ENCODE measurements around the gene PLEKHN1. TPM values are rescaled to one million over a fixed set of nuclear protein-coding genes. Genes with fewer than 3 reads are reported as not detected.
"Not testable (repeated sequence)": the region's sequence is repeated elsewhere in the genome, so short reads cannot be mapped to it uniquely, and the experiment has no call there.

The PLEKHN1 gene
- total and polyA plus RNA-seq, 3 experiments from 2014 or later, result 0.49 to 3.5 (median 2.7) TPM

DNA sequence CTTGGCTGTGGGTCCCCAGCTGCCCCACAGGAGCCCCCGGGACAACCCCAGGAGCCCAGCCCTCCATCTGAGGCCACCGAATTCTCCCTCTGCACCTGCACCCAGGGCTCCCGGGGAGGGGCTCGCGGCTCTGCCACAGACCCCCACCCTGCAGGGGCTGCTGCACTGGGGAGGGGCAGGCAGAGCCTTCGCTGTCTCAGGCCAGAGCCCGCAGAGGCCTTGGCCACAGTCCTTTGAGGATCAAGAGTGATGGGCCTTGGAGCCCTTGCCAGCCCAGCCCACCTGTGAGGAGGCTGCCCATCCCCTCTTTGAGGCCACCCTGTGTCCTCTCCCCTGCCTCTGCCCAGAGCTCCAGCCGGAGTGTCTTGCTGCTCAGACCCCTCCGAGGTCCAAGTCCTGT lies 9.1 kb downstream of the PLEKHN1 start:
- Mint-ChIP-seq H3K27ac (peak overlapping the region in 2 of 8 donors; percentile 22 to 87), H3K27me3 (peaks cover 7 to 21% of the 10 kb centered on the region in 2 donors), H3K4me3 (peak overlapping the region in 2 of 7 donors; percentile 37 to 60), H3K36me3 (no peaks in the 10 kb centered on the region), H3K9me3 (no peaks in the 10 kb centered on the region), H3K4me1 (peaks cover 0 to 10% (median 6%) of the 10 kb centered on the region in 3 donors)
- Histone ChIP-seq H3K27ac (ENCODE audit: low read depth, low read length) (no peak overlapping the region), H3K4me3 (ENCODE audit: low read length) (no peak overlapping the region), H3K4me1 (ENCODE audit: insufficient read depth, low read length) (peaks cover 4% of the 10 kb centered on the region), H3K27me3 (ENCODE audit: insufficient read depth, low read length, poor library complexity, severe bottlenecking) (peaks cover 6% of the 10 kb centered on the region), H3K36me3 (ENCODE audit: insufficient read depth, low read length) (no peaks in the 10 kb centered on the region), H3K9me3 (ENCODE audit: low read length) (no peaks in the 10 kb centered on the region)
- peak in 1 of 5 donors; percentile 41 for DNase-seq
- CTCF ChIA-PET, result interaction anchor here (1.2 to 2.3 kb wide), 4 partner anchors 8 to 70 kb away, joined by 3 to 13 read pairs (median 4); partner anchors contain the start of gene PLEKHN1
- POLR2A ChIA-PET, result no interaction called here

DNA sequence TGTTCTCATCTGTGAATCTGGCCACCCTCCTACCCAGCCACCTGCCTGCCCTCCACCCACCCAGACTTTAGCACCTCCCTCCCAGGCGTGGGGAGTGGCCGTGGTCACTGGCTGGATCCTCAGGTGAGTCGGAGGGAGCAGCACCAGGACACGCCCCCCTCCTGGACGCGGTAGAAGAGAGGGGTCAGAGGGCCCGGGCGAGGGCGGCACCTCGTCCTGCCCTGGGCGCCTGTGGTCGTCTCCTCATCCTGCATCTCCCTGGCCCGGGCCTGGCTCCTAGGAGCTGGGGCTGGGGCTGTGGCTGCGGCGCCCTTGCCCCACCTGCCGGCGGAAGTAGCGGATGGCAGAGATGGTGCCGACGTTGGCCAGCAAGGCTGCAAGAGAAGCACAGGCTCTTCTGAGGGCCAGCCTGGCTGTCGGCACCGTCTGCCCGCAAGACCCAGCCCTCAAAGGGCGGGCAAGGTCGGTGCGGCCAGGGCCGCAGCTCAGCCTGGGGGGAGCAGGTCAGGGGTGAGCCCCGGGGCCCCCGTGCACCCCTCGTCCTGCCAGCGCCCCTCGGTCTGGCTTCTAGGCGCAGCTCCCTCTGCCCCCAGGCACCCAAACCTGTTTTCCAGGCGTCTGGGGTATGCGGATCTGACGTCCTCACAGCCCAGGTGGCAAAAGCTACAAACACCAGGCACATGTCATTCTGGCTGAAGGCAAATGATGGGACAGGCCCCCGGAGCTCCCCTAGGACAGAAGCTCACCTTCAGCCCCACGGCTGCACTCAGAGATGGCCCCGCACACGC lies 9.8 kb downstream of the PLEKHN1 start:
- POLR2A ChIA-PET, result no interaction called here
- Histone ChIP-seq H3K4me1 (ENCODE audit: insufficient read depth, low read length) (peaks cover 4% of the 10 kb centered on the region), H3K27me3 (ENCODE audit: insufficient read depth, low read length, poor library complexity, severe bottlenecking) (peaks cover 6% of the 10 kb centered on the region), H3K9me3 (ENCODE audit: low read length) (no peaks in the 10 kb centered on the region), H3K36me3 (ENCODE audit: insufficient read depth, low read length) (no peaks in the 10 kb centered on the region), H3K27ac (ENCODE audit: low read depth, low read length) (no peak overlapping the region), H3K4me3 (ENCODE audit: low read length) (peak overlapping the region; percentile 43)
- Mint-ChIP-seq H3K4me1 (peaks cover 0 to 10% (median 6%) of the 10 kb centered on the region in 3 donors), H3K27ac (peak overlapping the region in 2 of 8 donors; percentile 22 to 87), H3K36me3 (no peaks in the 10 kb centered on the region), H3K27me3 (peaks cover 7 to 22% of the 10 kb centered on the region in 2 donors), H3K9me3 (no peaks in the 10 kb centered on the region), H3K4me3 (peak overlapping the region in 4 of 7 donors; percentile 6 to 60 (median 48))
- CTCF ChIA-PET, result interaction anchor here (0.7 to 2.3 kb wide), 6 partner anchors 9 to 78 kb away, joined by 3 to 13 read pairs (median 3); partner anchors contain the start of gene PLEKHN1
- DNase-seq, result peak in 4 of 5 donors; percentile 46 to 62 (median 52)

- H3K4me1 Mint-ChIP-seq; H3K36me3 ChIP-seq (ENCODE audit: insufficient read depth, low read length); H3K9me3 Mint-ChIP-seq; H3K4me1 ChIP-seq (ENCODE audit: insufficient read depth, low read length); H3K9me3 ChIP-seq (ENCODE audit: low read length); H3K4me3 ChIP-seq (ENCODE audit: low read length); H3K27me3 ChIP-seq (ENCODE audit: insufficient read depth, low read length, poor library complexity, severe bottlenecking); DNase-seq; H3K36me3 Mint-ChIP-seq; POLR2A ChIA-PET; H3K27ac Mint-ChIP-seq; H3K4me3 Mint-ChIP-seq; H3K27ac ChIP-seq (ENCODE audit: low read depth, low read length): not testable (repeated sequence)
- peaks cover 7 to 25% of the 10 kb centered on the region in 2 donors for H3K27me3 Mint-ChIP-seq
- CTCF ChIA-PET, result interaction anchor here (0.7 to 2.3 kb wide), 5 partner anchors 10 to 79 kb away, joined by 3 to 13 read pairs (median 3); partner anchors contain the start of gene PLEKHN1
Observed at GRCh38 chr1:976791-977190, 10.5 kb downstream of the PLEKHN1 start.

GRCh38 chr1:978069-978834 lies 12.0 kb downstream of the PLEKHN1 start:
- Mint-ChIP-seq H3K4me3 (peak overlapping the region in 2 of 7 donors; percentile 46 to 52), H3K27ac (peak overlapping the region in 1 of 8 donors; percentile 22), H3K9me3 (no peaks in the 10 kb centered on the region), H3K36me3 (no peaks in the 10 kb centered on the region), H3K4me1 (peaks cover 0 to 10% (median 6%) of the 10 kb centered on the region in 3 donors), H3K27me3 (peaks cover 9 to 33% of the 10 kb centered on the region in 2 donors)
- no peak overlapping the region for H3K4me3 ChIP-seq (ENCODE audit: low read length)
- CTCF ChIA-PET, result no interaction called here
- H3K27me3 ChIP-seq (ENCODE audit: insufficient read depth, low read length, poor library complexity, severe bottlenecking), result no peaks in the 10 kb centered on the region
- H3K9me3 ChIP-seq (ENCODE audit: low read length), result no peaks in the 10 kb centered on the region
- no peak overlapping the region for H3K27ac ChIP-seq (ENCODE audit: low read depth, low read length)
- POLR2A ChIA-PET, result no interaction called here
- peaks cover 4% of the 10 kb centered on the region for H3K4me1 ChIP-seq (ENCODE audit: insufficient read depth, low read length)
- H3K36me3 ChIP-seq (ENCODE audit: insufficient read depth, low read length), result no peaks in the 10 kb centered on the region
- DNase-seq, result peak in 1 of 5 donors; percentile 45

- Mint-ChIP-seq H3K27ac (no peak overlapping the region), H3K4me1 (peaks cover 0 to 10% (median 6%) of the 10 kb centered on the region in 3 donors), H3K9me3 (no peaks in the 10 kb centered on the region), H3K36me3 (no peaks in the 10 kb centered on the region), H3K27me3 (peaks cover 16 to 37% of the 10 kb centered on the region in 2 donors), H3K4me3 (no peak overlapping the region)
- H3K27me3 ChIP-seq (ENCODE audit: insufficient read depth, low read length, poor library complexity, severe bottlenecking), result peaks cover 3% of the 10 kb centered on the region
- no peaks in the 10 kb centered on the region for H3K9me3 ChIP-seq (ENCODE audit: low read length)
- no peak overlapping the region for H3K4me3 ChIP-seq (ENCODE audit: low read length)
- H3K36me3 ChIP-seq (ENCODE audit: insufficient read depth, low read length), result no peaks in the 10 kb centered on the region
- H3K27ac ChIP-seq (ENCODE audit: low read depth, low read length), result no peak overlapping the region
- CTCF ChIA-PET, result no interaction called here
- DNase-seq, result peak in 1 of 5 donors; percentile 43
- POLR2A ChIA-PET, result no interaction called here
- peaks cover 4% of the 10 kb centered on the region for H3K4me1 ChIP-seq (ENCODE audit: insufficient read depth, low read length)
Observed at GRCh38 chr1:978835-979743, 12.8 kb downstream of the PLEKHN1 start.

- no peak for DNase-seq
- H3K27me3 Mint-ChIP-seq, result peaks cover 16 to 36% of the 10 kb centered on the region in 2 donors
- Histone ChIP-seq H3K36me3 (ENCODE audit: insufficient read depth, low read length) (no peaks in the 10 kb centered on the region), H3K27me3 (ENCODE audit: insufficient read depth, low read length, poor library complexity, severe bottlenecking) (peaks cover 3% of the 10 kb centered on the region), H3K4me3 (ENCODE audit: low read length) (no peak overlapping the region), H3K4me1 (ENCODE audit: insufficient read depth, low read length) (peaks cover 4% of the 10 kb centered on the region), H3K27ac (ENCODE audit: low read depth, low read length) (no peak overlapping the region), H3K9me3 (ENCODE audit: low read length) (no peaks in the 10 kb centered on the region)
- no peaks in the 10 kb centered on the region for H3K36me3 Mint-ChIP-seq
- no peak overlapping the region for H3K4me3 Mint-ChIP-seq
- ChIA-PET CTCF (interaction anchor here (1.5 to 6.8 kb wide), 2 partner anchors 75 to 85 kb away, joined by 3 to 63 read pairs; no protein-coding TSS in a partner anchor), POLR2A (no interaction called here)
- peaks cover 0 to 10% (median 6%) of the 10 kb centered on the region in 3 donors for H3K4me1 Mint-ChIP-seq
- no peak overlapping the region for H3K27ac Mint-ChIP-seq
- no peaks in the 10 kb centered on the region for H3K9me3 Mint-ChIP-seq
Observed at GRCh38 chr1:979744-980072, 13.4 kb downstream of the PLEKHN1 start.

GRCh38 chr1:980137-980571 lies 13.9 kb downstream of the PLEKHN1 start:
- CTCF ChIA-PET, result interaction anchor here (1.5 to 6.8 kb wide), 2 partner anchors 76 to 84 kb away, joined by 3 to 63 read pairs; no protein-coding TSS in a partner anchor
- no peaks in the 10 kb centered on the region for H3K36me3 Mint-ChIP-seq
- Histone ChIP-seq H3K27me3 (ENCODE audit: insufficient read depth, low read length, poor library complexity, severe bottlenecking) (peaks cover 3% of the 10 kb centered on the region), H3K27ac (ENCODE audit: low read depth, low read length) (no peak overlapping the region), H3K4me3 (ENCODE audit: low read length) (no peak overlapping the region), H3K36me3 (ENCODE audit: insufficient read depth, low read length) (no peaks in the 10 kb centered on the region), H3K4me1 (ENCODE audit: insufficient read depth, low read length) (peaks cover 4% of the 10 kb centered on the region), H3K9me3 (ENCODE audit: low read length) (no peaks in the 10 kb centered on the region)
- no peak overlapping the region for H3K4me3 Mint-ChIP-seq
- no peaks in the 10 kb centered on the region for H3K9me3 Mint-ChIP-seq
- H3K27me3 Mint-ChIP-seq, result peaks cover 16 to 35% of the 10 kb centered on the region in 2 donors
- POLR2A ChIA-PET, result no interaction called here
- H3K27ac Mint-ChIP-seq, result no peak overlapping the region
- DNase-seq, result peak in 1 of 5 donors; percentile 41
- peaks cover 0 to 10% (median 6%) of the 10 kb centered on the region in 3 donors for H3K4me1 Mint-ChIP-seq

Data from CD8-positive, alpha-beta memory T cell (primary cell).